A673 (cell line): ENCODE results near the gene ZNF592.

Experiments used
- CTCF ChIP-seq: fragments of 300-800, 200-600 bp; sonication (generic); conservative IDR thresholded peaks from 2 replicates; pipeline ENCODE4 v1.5.1; 2017; ENCODE audit warnings: low read depth, mild to moderate bottlenecking, antibody characterized with exemption, low read length, moderate library complexity, mixed read lengths
- EZH2 ChIP-seq: fragments of 200-600 bp; sonication (generic); IDR thresholded peaks from 2 replicates; pipeline ENCODE4 v1.6.1; 2017; ENCODE audit warnings: borderline replicate concordance, low read depth, mild to moderate bottlenecking, mixed read lengths, antibody characterized with exemption, low read length; ENCODE audit not compliant: poor library complexity, severe bottlenecking

- no peak for TF ChIP-seq CTCF
- TF ChIP-seq EZH2, result no peak
Observed at GRCh38 chr15:84737005-84737404, 11.4 kb upstream of the ZNF592 start.
